GM18870 (cell line): ENCODE data around the gene H1-8.

Experiments used
- ATAC-seq: cut with Tn5 transposase; IDR thresholded peaks from one replicate; pipeline ENCODE4 v1.9.1; 2021; ENCODE audit warnings: moderate library complexity; ENCODE audit not compliant: unreplicated experiment

The H1-8 gene

GRCh38 chr3:129555153-129555550, 12.2 kb downstream of the H1-8 start:
- no peak for ATAC-seq

DNA sequence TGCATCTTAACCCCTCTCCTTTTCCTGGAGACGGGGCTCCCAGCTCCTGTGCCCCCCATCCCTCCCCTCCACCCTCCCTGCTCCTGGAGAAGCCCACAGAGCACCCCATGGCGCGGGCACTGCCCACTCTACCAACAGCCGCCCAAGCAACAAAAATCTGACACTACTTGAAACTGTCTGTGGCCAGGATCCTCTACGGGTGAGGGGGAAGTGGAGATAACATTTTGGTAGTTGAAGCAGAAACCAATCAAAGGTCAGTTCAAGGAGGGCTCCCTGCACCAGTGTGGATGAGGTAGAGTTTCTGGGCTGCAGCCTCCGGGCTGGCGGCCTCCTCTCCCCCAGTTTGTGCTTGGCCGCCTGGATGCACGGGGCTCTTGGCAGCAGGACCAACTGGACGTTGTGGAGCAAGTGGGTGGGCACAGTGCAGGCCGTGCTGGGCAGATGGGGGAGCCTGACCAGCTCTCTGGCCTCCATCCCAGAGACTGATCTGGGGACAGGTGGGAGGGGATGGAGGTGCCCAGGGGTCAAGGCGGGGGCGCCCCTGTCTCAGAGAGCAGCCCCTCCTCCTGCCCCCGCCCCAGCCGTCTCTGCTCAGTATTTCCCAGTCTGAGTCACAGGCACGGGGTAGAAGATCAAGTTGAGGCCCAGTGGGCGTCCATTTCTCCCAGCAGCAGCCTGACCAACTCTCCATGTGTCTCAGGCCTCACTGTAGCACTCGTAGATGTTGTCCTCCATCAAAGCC, 12.8 kb downstream of the H1-8 start:
- no peak for ATAC-seq

DNA sequence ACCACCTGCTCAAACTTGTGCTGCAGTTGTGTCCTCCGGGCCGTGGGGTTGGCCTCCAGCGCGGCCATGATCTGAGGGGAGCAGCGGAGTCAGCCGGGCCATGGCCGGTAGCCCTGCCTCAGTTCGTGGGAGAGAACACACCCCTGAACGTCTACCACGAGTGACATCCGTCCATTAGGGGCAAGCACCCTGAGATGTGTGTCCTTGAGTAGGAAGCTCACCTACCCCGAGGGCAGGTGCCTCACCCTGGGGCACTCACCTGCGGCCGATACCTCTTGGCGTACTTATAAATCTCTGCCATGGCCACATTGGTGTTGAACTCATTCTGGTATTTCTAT, 13.4 kb downstream of the H1-8 start:
- ATAC-seq = no peak

- no peak for ATAC-seq
Observed at GRCh38 chr3:129556890-129557547, 14.0 kb downstream of the H1-8 start.

DNA sequence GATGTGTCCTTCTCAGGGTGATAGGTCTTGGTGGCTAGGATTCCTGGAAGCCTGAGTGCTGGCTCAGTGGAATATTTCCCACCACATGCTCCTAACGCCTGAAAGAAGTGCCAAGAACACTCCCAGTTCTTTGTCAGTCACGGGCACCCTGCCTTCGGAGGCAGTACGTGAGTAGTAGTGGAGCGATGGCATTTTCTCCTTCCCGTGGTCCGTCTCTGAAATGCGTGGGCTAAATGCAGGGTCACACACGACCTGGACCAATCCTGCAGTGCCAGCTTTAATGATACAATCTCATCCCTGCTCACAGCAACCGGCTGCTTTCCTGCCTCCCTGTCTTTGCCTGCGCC, 14.5 kb downstream of the H1-8 start:
- no peak for ATAC-seq

DNA sequence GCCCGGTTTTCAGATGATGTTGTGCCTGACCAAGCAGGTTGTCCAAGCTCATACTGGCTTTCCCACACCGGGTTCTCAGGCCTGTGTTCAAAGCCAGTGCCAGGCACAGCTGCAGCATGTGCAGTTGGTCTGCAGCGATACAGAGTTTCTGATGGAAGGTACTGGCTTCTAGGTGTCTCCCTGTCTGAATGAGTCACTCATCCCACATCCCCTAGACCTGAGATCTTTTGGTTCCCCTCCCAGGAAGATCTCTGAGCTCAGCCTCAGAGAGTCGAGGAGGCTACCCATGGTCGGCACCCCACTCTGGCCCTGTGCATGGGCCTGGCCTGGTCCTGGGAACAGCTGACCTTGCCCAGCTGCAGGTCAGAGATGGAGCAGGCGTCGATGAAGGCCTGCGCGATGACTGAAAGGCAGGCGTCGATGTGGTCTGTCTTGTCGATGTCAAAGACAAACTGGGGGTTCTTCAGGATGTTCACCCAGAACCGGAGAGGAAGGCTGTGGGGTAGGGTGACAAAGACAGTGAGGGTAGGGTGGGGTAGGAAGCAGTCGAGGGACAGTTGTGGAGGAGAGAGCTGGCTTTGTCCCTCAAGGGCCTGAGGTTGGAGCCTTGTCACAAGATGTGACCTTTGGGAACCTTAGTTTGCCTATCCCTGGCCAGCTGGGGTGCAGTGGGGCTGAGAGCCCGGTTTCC, 15.3 kb downstream of the H1-8 start:
- ATAC-seq = no peak

- no peak for ATAC-seq
Observed at GRCh38 chr3:129558772-129559564, 16.0 kb downstream of the H1-8 start.

DNA sequence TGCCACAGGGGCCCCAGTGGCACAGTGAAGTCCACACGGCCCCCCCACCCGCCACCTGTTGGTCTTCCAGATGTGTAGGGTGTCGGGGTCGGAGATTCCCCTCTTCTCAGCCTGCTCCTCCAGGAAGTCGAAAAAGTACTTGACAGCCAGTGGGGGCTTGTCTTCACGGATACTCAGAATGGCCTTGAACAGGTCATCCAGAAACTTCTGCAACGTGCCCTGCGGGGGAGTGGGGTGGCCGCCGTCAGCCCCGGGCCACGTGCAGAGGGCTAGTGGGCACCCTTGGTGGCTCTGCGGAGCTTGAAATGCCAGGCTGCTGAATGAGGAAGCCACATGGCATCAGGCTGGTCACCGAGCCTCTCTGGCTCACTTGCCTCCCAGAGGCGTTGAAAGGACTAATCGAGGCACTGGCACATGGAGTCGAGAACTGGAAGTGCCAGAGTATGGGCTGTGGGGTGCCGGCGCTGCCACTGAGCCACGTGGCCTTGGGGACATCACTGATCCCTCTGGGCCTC, 16.6 kb downstream of the H1-8 start:
- ATAC-seq = no peak

DNA sequence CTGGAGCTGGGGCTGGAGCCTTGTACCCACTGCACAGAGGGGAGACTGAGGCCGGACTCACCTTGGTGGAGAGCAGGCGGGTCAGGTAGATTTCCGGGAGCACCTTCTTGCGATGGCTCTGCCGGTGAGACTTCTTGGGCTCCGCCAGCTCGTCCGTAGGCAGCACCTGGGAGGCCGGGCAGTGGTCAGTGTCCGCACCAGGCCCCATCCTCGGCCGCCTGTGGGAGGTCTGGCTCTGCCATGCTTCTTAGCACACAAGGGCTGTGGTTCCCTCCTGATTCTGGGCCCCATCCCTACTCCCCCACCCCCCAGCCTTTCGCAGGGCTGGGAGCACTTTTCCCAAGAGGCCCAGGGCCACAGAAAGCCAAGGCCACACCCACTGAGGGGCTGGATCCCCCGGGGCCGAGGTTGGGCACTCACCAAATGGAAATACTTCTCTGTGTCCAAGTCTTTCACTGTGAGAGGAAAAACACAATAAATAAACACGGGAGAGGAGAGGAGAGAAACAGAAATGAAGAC, 17.4 kb downstream of the H1-8 start:
- ATAC-seq = no peak

GRCh38 chr3:129560911-129561594, 18.1 kb downstream of the H1-8 start:
- no peak for ATAC-seq

DNA sequence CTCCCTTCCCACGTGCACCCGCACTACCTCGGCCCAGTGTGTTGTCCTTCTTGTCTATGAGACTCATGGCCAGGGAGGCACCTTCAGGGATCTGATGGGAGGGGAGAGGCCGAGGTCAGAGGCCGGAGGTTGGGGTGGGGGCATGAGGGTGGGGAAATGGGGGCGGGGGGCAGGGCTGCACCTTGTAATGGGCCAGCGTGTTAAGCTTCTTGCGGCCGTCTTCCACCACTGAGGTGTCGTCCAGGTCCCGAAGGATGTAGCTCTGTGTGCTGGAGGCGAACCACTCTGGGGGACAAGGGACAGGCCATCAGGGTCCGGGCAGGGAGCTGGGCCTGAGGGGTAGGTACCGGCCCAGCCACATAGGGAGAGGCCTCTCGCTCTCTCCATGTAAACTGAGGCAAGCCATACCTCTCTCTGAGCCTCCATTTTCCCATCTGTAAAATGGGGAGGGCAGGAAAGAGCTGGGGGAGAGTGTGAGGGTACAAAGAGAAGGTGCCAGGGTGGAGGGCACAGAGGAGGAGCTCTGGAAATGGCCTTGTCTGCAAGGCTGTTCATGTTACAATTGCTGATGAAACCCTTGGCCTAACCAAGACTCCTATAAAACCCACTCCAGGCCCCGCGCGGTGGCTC, 18.8 kb downstream of the H1-8 start:
- no peak for ATAC-seq

DNA sequence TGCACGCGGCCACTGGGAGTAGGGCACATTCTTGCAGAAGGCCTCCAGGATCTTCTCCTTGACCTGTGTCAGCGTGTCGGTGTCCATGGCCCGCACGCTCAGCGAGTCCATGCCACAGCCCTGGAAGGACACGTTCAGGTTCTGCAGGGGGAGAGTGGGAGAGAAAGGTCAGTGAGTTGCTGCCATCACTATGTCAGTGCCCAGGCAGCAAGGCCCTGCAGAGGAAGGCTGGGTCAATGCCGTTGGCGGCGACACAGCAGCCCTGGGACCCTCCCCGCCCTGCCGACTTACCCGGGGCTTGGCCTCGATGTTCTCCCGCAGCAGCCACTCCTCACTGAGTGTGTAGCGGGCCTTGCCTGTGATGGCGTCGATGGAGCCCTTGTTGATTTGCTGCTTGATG, 19.8 kb downstream of the H1-8 start:
- ATAC-seq = no peak

- no peak for ATAC-seq
Observed at GRCh38 chr3:129563332-129563731, 20.4 kb downstream of the H1-8 start.

- no peak for ATAC-seq
Observed at GRCh38 chr3:129563850-129564535, 21.0 kb downstream of the H1-8 start.

DNA sequence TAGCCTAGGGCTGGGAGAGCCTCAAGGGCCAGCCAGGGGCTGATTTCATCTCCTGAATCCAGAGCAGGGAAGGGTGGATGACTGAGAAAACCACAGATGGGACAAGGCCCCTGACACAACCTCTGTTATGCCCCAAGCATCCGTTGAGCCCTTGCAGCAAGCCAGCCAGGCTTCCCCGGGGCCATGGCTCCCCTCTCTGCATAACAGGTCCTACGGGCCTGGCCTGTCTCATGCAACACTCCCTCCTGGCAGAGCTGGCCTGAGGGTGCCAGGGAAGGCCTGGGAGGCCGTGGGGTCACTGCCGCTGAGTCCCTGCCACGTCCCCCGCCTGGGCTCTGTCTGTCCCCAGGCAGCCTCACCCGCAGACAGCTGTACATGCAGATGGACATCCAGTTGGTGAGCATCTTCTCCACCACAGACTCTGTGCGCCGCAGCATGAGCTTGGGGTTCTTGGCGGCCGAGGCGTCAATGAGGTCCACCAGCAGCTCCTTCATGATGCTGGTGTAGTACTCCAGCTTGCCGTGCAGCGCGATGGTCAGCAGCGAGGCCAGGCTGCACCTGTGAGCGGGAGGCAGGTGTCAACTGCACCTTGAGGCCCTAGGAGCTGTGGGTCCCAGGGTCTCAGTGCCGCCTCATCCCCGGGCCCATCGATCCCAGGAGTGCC, 22.1 kb downstream of the H1-8 start:
- ATAC-seq = no peak

DNA sequence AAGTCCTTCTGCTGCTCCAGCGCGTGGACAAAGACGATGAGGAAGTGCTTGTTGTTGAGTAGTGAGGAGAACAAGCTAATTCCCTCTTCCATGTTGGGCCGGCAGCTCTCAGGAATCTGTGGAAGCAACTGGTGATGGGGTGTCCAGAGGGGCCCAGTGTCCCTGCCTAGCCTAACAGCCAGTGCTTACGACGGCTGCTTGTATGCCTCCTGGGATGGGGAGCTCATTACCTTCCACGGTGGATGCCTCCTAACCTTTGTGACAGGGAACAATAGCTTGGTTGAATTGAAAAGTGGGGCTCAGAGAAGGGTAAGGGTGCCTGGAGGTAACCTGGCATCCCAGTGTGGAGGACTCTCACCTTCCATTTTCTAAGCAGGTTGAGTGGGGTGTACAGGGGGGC, 22.9 kb downstream of the H1-8 start:
- no peak for ATAC-seq

- ATAC-seq = no peak
Observed at GRCh38 chr3:129567176-129567705, 24.3 kb downstream of the H1-8 start.

GRCh38 chr3:129567939-129568338, 25.0 kb downstream of the H1-8 start:
- no peak for ATAC-seq

GRCh38 chr3:129569856-129570255, 26.9 kb downstream of the H1-8 start:
- ATAC-seq = no peak
